BLaER1 treated with 17β-estradiol and CSF1 and Interleukin-3, amounts not matched to agents 10 nM and 100 nM (cell line): ENCODE measurements around the gene MGAM2.

Source experiments
- H3K27ac ChIP-seq, 11 experiments: shearing (Covaris generic); formaldehyde crosslinking; 2 replicates each; pipeline ENCODE4 v1.8.1; 2022
- H3K27me3 ChIP-seq, 11 experiments: shearing (Covaris generic); formaldehyde crosslinking; 2 replicates each; pipeline ENCODE4 v1.8.1; 2022
- H3K36me3 ChIP-seq, 11 experiments: shearing (Covaris generic); formaldehyde crosslinking; 2 replicates each; pipeline ENCODE4 v1.8.1; 2022
- H3K4me1 ChIP-seq, 10 experiments: shearing (Covaris generic); formaldehyde crosslinking; 2 replicates each; pipeline ENCODE4 v1.8.1; 2022
- H3K4me2 ChIP-seq, 11 experiments: shearing (Covaris generic); formaldehyde crosslinking; 2 replicates each; pipeline ENCODE4 v1.8.1; 2022
- H3K4me3 ChIP-seq, 10 experiments: shearing (Covaris generic); formaldehyde crosslinking; 2 replicates each; pipeline ENCODE4 v1.8.1; 2022
- H3K9ac ChIP-seq, 11 experiments: shearing (Covaris generic); formaldehyde crosslinking; 2 replicates each; pipeline ENCODE4 v1.8.1; 2022
- H3K9me3 ChIP-seq, 11 experiments: shearing (Covaris generic); formaldehyde crosslinking; replicated peaks in 1 of 11; 2 replicates each; pipeline ENCODE4 v1.8.1; 2022
- H4K20me1 ChIP-seq, 11 experiments: shearing (Covaris generic); formaldehyde crosslinking; 2 replicates each; pipeline ENCODE4 v1.8.1; 2022
- Cebpa-rat ChIP-seq, 11 experiments: shearing (Covaris generic); IDR thresholded peaks; 2 replicates each; pipeline ENCODE4 v1.8.1; 2022

MGAM2 gene

DNA sequence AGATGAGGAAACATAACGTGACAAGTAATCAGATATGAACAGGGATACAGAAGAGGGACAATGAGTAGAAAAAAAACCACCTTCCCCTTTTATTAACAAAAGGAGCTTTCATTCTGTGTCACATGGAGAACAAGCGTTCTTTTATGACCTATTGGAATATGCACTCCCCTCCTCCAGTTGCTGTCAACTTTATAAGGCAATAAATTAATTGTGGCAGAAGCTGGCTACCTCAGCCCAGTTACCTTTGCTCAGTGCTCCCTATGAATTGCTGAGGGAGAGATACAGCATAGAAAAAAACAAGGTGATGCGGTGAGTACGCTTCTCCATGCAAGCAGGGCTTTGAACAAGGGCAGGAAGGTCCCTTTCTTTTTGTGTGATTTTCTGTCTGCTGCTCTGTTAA is at the start of gene MGAM2:
TSS of gene MGAM2 (plus strand) at position 220 of the 400 bp plus-strand sequence. CDS start 5,156 bp downstream, outside the sequence.
- H3K27ac ChIP-seq, result no peak within 1 kb of the TSS
- no peaks in the 10 kb centered on the region for H3K9me3 ChIP-seq
- H3K36me3 ChIP-seq, result no peaks in the 10 kb centered on the region
- H3K4me2 ChIP-seq, result peak within 1 kb of the TSS in 3 of 11 experiments; percentile 39 to 70 (median 53); a peak in 6 of 22 replicates
- no peaks in the 10 kb centered on the region for H3K27me3 ChIP-seq
- no peak within 1 kb of the TSS for H3K4me3 ChIP-seq
- H3K9ac ChIP-seq, result no peak within 1 kb of the TSS
- no peaks in the 10 kb centered on the region for H4K20me1 ChIP-seq
- no peak for TF ChIP-seq Cebpa-rat (IDR thresholded peaks at IDR 0.05)
- H3K4me1 ChIP-seq, result peaks cover 0 to 34% (median 3%) of the 10 kb centered on the region in 10 experiments; a peak in 10 of 20 replicates

DNA sequence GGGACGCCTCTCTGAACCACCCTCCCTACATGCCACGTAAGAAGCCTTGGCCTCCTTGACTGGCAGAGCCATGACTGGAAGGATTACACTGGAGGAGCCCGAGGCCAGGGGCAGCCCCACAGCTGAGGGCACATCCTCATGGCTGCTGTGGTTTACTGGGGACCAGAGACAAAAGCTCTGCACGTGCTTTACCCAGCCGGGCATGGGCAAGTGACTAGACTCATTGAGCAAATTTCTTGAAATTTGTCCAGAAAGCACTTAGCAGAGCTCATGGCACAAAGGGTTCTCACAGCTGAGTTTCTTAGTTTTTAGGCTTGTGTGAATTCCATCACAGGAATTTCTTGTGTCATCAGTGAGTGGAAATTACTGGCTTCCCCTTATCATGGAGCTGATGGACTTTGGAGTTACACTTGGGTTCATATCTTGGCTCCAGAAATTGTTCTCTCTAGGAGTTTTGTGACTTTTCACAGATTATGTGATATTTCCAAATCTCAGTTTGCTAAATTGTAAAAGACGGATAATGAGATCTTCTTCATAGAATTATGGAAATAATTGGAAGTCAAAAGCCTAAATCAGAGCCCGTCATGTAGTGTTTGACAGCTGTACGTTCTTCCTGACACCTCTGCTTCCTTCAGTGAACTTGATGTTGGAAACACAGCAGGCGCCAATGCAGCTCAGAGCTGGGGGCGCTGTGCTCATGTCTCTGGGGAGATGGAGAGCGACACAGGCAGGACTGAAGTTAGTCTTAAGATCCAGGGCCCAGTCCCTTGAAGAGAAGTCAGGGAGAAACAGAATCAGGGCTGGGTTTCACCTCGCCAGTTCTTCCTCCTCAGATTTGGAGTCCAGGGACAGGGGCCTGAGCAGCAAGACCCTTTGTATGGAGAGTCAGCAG is 47.7 kb upstream of the MGAM2 start:
- Histone ChIP-seq H3K4me2 (peak overlapping the region in 6 of 11 experiments; percentile 11 to 80 (median 64); a peak in 6 of 22 replicates), H3K9ac (no peak overlapping the region), H3K27ac (no peak overlapping the region), H4K20me1 (no peaks in the 10 kb centered on the region), H3K9me3 (no peaks in the 10 kb centered on the region), H3K36me3 (no peaks in the 10 kb centered on the region), H3K27me3 (no peaks in the 10 kb centered on the region), H3K4me3 (no peak overlapping the region), H3K4me1 (peaks cover 8 to 43% (median 32%) of the 10 kb centered on the region in 10 experiments)
- no peak for TF ChIP-seq Cebpa-rat (IDR thresholded peaks at IDR 0.05)

DNA sequence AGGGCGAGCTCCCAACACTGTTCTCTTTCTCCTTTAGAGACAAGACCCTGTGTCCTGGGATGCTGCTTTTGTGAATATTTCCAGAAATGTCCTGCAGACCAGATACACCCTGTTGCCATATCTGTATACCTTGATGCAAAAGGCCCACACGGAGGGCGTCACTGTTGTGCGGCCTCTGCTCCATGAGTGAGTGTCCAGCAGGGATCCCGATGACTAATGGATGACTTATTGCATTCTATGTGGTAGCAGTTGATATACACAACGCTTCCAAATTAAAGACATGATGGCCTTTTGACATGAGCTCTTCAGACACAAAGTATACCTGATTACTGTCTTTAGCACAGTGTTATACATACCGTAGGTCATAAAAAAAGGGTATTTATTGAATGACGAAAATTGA is 45.0 kb upstream of the MGAM2 start:
- Histone ChIP-seq H3K9me3 (no peaks in the 10 kb centered on the region), H3K4me2 (peak overlapping the region in 9 of 11 experiments; percentile 42 to 80 (median 72); a peak in 14 of 22 replicates), H3K4me3 (no peak overlapping the region), H3K27ac (0 out of 22 replicates have a peak overlapping the region, but pooled peaks of 1 of the 11 experiments have one; percentile 7), H4K20me1 (no peaks in the 10 kb centered on the region), H3K27me3 (no peaks in the 10 kb centered on the region), H3K9ac (no peak overlapping the region), H3K4me1 (peaks cover 12 to 47% (median 37%) of the 10 kb centered on the region in 10 experiments), H3K36me3 (no peaks in the 10 kb centered on the region)
- no peak for TF ChIP-seq Cebpa-rat (IDR thresholded peaks at IDR 0.05)

DNA sequence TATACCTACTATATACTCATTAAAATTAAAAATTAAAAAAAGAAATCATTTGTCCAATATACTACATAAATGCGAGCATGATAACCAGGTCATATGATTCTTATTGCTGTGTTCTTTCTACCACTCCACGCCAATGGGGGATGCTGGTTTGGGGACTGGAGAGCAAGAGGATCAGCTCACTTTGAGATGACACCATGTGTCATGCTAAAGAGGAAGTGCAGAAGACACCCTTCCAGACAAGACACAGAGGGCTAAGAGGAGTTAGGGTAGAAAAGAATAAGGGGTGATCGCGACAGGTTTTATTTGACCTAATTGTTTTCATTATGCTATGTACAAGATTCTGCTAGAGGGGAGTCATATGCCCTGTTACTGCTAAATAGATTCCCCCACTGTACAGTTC is 33.8 kb upstream of the MGAM2 start:
- no peak overlapping the region for H3K4me3 ChIP-seq
- H3K4me1 ChIP-seq, result no peaks in the 10 kb centered on the region
- no peak overlapping the region for H3K9ac ChIP-seq
- H3K27ac ChIP-seq, result no peak overlapping the region
- no peak for TF ChIP-seq Cebpa-rat (IDR thresholded peaks at IDR 0.05)
- no peaks in the 10 kb centered on the region for H3K9me3 ChIP-seq
- H4K20me1 ChIP-seq, result no peaks in the 10 kb centered on the region
- no peaks in the 10 kb centered on the region for H3K27me3 ChIP-seq
- H3K36me3 ChIP-seq, result no peaks in the 10 kb centered on the region; a peak in 1 of 22 replicates
- no peak overlapping the region for H3K4me2 ChIP-seq

DNA sequence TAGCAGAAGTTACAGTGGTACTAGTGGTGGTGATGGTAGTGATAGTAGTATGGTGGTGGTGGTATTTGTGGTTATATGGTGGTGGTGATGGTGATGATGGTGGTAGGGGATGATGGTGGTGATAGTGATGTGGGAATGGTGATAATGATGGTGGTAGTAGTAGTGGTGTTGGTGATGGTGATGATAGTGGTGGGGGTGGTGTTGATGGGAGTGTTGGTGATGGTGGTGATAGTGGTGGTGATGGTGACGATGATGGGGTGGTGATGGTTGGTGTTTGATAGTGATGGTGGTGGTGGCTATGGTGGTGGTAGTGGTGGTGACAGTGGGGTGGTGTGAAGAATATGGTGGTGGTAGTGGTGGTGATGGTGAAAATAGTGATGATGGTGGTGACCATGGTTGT is 27.9 kb upstream of the MGAM2 start:
- no peak for TF ChIP-seq Cebpa-rat (IDR thresholded peaks at IDR 0.05)

DNA sequence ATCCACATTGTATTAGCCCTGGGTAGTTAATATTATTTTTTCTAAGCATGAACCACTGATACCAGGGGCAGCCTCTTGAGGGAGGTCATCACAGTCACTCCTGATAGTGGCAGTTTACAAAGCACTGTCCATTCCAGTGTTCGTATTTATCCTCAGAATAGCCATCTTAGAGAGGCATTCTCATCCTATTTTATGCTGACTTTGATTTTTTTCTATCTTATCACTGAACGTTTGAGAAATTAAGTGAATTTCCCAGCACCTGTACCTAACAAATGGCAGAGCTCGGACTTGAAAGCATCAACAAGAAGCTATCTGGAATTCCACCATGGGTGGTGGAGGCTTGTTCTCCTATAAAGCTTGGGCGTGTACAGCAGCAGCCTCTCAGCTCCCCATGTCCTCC is 26.1 kb upstream of the MGAM2 start:
- Histone ChIP-seq H4K20me1 (no peaks in the 10 kb centered on the region), H3K9ac (no peak overlapping the region), H3K4me2 (no peak overlapping the region), H3K27me3 (no peaks in the 10 kb centered on the region), H3K4me1 (no peaks in the 10 kb centered on the region), H3K36me3 (no peaks in the 10 kb centered on the region; a peak in 1 of 22 replicates), H3K9me3 (no peaks in the 10 kb centered on the region), H3K27ac (no peak overlapping the region), H3K4me3 (no peak overlapping the region)
- TF ChIP-seq Cebpa-rat (IDR thresholded peaks at IDR 0.05), result no peak

More for the DNA sequence above, 27.9 kb upstream of the MGAM2 start:
- H3K36me3 ChIP-seq, result no peaks in the 10 kb centered on the region; a peak in 1 of 22 replicates
- H3K9ac ChIP-seq, result no peak overlapping the region
- H3K4me1 ChIP-seq, result no peaks in the 10 kb centered on the region
- no peaks in the 10 kb centered on the region for H4K20me1 ChIP-seq
- H3K27me3 ChIP-seq, result no peaks in the 10 kb centered on the region
- no peak overlapping the region for H3K4me2 ChIP-seq
- no peak overlapping the region for H3K27ac ChIP-seq
- no peaks in the 10 kb centered on the region for H3K9me3 ChIP-seq
- H3K4me3 ChIP-seq, result no peak overlapping the region

DNA sequence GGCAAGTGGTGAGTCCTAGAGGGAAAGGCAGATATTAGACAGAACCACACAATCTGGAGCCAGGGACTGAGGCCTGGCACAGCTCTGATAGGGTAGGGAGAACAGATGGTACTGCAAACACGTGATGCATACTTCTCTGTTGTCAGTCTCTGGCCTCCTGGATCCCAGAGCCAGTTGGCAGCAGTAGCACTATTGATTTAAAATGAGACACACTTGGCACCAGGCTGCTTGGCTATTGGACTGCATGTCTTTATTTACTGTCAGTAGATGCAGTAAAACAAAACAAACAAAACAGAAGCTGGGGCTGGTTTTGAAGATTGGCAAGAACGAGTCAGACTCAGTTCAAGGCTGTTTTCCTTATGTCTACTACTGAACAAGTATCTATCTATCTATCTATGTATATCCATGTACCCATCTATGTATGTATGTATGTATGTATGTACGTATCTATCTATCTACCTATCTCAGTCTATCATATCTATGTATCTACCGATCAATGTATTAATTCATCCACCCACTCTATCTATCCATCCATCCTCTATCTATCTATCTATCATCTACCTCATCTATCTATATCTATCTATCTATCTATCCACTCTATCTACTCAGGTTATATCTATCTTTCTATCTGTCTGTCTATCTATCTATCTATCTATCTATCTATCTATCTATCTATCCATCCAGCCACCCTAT is 23.4 kb upstream of the MGAM2 start:
- no peaks in the 10 kb centered on the region for H3K27me3 ChIP-seq
- H3K36me3 ChIP-seq, result no peaks in the 10 kb centered on the region
- TF ChIP-seq Cebpa-rat (IDR thresholded peaks at IDR 0.05), result no peak
- no peak overlapping the region for H3K4me3 ChIP-seq
- H3K9ac ChIP-seq, result no peak overlapping the region
- H3K9me3 ChIP-seq, result no peaks in the 10 kb centered on the region
- no peaks in the 10 kb centered on the region for H4K20me1 ChIP-seq
- H3K4me1 ChIP-seq, result no peaks in the 10 kb centered on the region
- H3K4me2 ChIP-seq, result no peak overlapping the region
- H3K27ac ChIP-seq, result no peak overlapping the region

DNA sequence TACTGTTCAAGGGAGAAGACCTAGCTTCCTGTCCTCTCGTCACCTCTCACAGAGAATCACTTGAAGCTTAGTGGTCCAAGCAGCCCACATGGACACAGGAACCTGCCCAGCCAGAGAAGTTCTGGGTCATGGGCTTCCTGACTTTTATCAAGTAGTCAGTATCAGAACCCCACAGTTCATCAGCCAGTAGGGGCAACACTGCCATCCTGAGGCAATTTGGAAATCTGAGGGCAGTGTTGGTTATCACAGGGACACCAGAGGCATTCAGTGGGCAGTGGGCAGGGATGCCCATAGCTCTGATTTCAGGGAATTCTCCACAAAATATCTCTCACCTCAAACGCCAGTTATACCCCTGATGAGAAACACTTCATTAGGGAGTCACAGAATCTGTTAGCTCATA is 22.5 kb upstream of the MGAM2 start:
- no peaks in the 10 kb centered on the region; a peak in 1 of 22 replicates for H3K36me3 ChIP-seq

DNA sequence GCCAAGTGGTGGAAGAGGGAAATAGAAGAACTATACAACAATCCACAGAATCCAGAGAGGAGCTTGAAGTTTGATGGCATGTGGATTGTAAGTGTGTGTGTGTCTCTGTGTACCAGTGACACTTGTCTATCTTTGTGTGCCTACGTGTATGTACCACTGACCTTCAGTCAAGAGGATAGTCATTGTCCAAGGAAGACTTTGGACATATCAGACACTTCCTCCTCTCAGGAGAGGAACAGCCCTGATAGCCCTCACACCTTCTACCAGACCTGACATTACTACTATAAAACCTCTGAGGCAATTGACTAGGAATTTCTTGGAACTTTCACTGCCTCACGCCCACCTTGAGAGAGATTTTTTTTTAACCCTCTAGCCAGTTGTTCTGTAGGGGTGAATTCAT is 19.6 kb upstream of the MGAM2 start:
- Histone ChIP-seq H3K27me3 (no peaks in the 10 kb centered on the region), H4K20me1 (no peaks in the 10 kb centered on the region), H3K9ac (no peak overlapping the region), H3K27ac (no peak overlapping the region), H3K4me2 (no peak overlapping the region), H3K4me3 (no peak overlapping the region), H3K36me3 (no peaks in the 10 kb centered on the region; a peak in 1 of 22 replicates), H3K4me1 (peaks cover 0 to 11% (median 9%) of the 10 kb centered on the region in 10 experiments; a peak in 9 of 20 replicates), H3K9me3 (no peaks in the 10 kb centered on the region)
- TF ChIP-seq Cebpa-rat (IDR thresholded peaks at IDR 0.05), result no peak

More for the DNA sequence above, 22.5 kb upstream of the MGAM2 start:
- Histone ChIP-seq H3K9me3 (no peaks in the 10 kb centered on the region), H3K4me3 (no peak overlapping the region), H4K20me1 (no peaks in the 10 kb centered on the region), H3K9ac (no peak overlapping the region), H3K27me3 (no peaks in the 10 kb centered on the region), H3K27ac (no peak overlapping the region), H3K4me2 (no peak overlapping the region), H3K4me1 (peaks cover 0 to under 1% (median 0%) of the 10 kb centered on the region in 10 experiments; a peak in 1 of 20 replicates)
- TF ChIP-seq Cebpa-rat (IDR thresholded peaks at IDR 0.05), result no peak
